Gastrocnemius medialis (tissue), 4 donors: ENCODE data around the gene CES4A. TPM values are rescaled to one million over a fixed set of nuclear protein-coding genes. Genes with fewer than 3 reads are reported as not detected.
A peak's percentile ranks its signal among the peaks of the same experiment; 100 is the strongest.

Source experiments
- ATAC-seq, 2 donors: fragments of 150-250 bp; one replicate each; pipeline ENCODE4 v1.9.1; 2016
- DNase-seq, 2 donors: peaks; one replicate each; pipeline ENCODE4 v3.0.0-alpha.2; 2019
- H3K27ac ChIP-seq, 4 donors: fragments of 200-600 bp; sonication (generic); 1 replicate in 1 of 4; 2 replicates in 3 of 4; pipeline ENCODE4 v1.5.1; 2016 to 2018; ENCODE audit warnings: mild to moderate bottlenecking in 2 of 4, moderate library complexity in 1 of 4
- H3K27me3 ChIP-seq, 3 donors: fragments of 200-600 bp; sonication (generic) in 2 of 3; 1 replicate in 1 of 3; 2 replicates in 2 of 3; pipeline versions ENCODE4 v1.5.1 to v1.6.0; 2016 to 2019; ENCODE audit warnings: mild to moderate bottlenecking in 1 of 3, moderate library complexity in 1 of 3
- H3K36me3 ChIP-seq, 2 donors: fragments of 200-600 bp; sonication (generic) in 1 of 2; one replicate each; pipeline ENCODE4 v1.5.1; 2017 to 2018
- H3K4me1 ChIP-seq, 2 donors: fragments of 200-600 bp; sonication (generic) in 1 of 2; one replicate each; pipeline ENCODE4 v1.5.1; 2016 to 2017; ENCODE audit warnings: mild to moderate bottlenecking in 2 of 2
- H3K4me3 ChIP-seq, 4 donors: fragments of 200-600 bp; sonication (generic) in 3 of 4; 1 replicate in 1 of 4; 2 replicates in 3 of 4; pipeline ENCODE4 v1.5.1; 2016 to 2019; ENCODE audit warnings: mild to moderate bottlenecking in 2 of 4
- H3K9me3 ChIP-seq, 3 donors: fragments of 200-600 bp; sonication (generic) in 2 of 3; 1 replicate in 1 of 3; 2 replicates in 2 of 3; pipeline ENCODE4 v1.5.1; 2016 to 2019
- POLR2A ChIP-seq, 2 donors: fragments of 450-650 bp; IDR thresholded peaks; one replicate each; pipeline ENCODE4 v1.6.1; 2017; ENCODE audit warnings: antibody characterized with exemption in 2 of 2, mild to moderate bottlenecking in 2 of 2, moderate library complexity in 2 of 2
- in situ Hi-C, 4 donors: fragments of 200-750 bp; cut with MboI; loops; one replicate each; pipeline versions ENCODE4 v1.15.0 to v1.8.0; 2017; ENCODE audit warnings: low sequenced_read_pairs in 4 of 4
- intact Hi-C: fragments of 100-400 bp; cut with DNase I; formaldehyde crosslinking; loops from one replicate; pipeline ENCODE4 v1.15.1; 2023; ENCODE audit warnings: low total_unique reads
- total RNA-seq, 4 donors: library from RNA; depleted of rRNA; stranded (reverse); fragments of >200 nt; gene quantifications; one replicate each; pipeline versions ENCODE4 v1.1.0 to v1.2.3, GENCODE V29; 2016
- TF ChIP-seq, protein P1 (sequence below), 5 experiments: fragments of 450-650 bp in 3 of 5; fragments of 200-600 bp in 2 of 5; sonication (generic) in 2 of 5; IDR thresholded peaks in 4 of 5; conservative IDR thresholded peaks in 1 of 5; 1 replicate in 4 of 5; 2 replicates in 1 of 5; pipeline ENCODE4 v1.5.1; 2016 to 2019; ENCODE audit warnings: antibody characterized with exemption in 5 of 5, mild to moderate bottlenecking in 3 of 5, moderate library complexity in 3 of 5

CES4A gene
- total RNA-seq, 4 donors from 2014 or later, result 12.0 to 82.7 (median 17.4) TPM

DNA sequence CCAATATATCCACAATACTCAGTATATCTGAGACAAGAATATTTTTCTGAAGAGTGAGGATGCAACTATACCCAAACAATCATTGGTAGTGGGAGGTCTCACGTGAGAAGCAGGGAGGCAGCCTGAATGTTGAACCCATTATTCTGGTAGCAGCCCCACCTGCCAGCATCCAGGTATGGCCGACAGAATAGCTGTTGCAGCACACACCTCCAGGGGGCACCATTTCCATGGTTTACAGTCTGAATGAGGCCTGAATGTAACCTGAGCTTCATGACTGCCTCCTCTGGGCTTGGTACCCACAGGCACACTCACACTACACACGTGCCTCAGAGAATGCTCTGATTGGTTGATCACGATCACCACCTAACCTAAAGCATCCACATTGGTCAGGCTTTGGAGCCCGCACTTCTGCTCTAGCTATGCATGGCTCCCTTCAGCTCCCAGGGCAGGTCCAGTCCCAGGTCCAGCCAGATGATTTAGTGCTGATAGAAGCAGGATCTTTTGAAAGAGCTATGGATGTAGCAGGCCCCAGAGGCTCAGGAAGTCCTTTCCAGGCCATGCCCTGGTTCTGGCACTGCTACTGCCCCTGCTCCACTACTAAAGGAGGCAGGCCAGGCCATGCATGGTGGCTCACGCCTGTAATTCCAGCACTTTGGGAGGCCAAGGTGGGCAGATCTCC, 29.6 kb downstream of the CES4A start:
- DNase-seq (peak; percentile 52 to 82), ATAC-seq (peak; percentile 79 to 92)
- Histone ChIP-seq H3K9me3 (no peaks in the 10 kb centered on the region), H3K27me3 (no peaks in the 10 kb centered on the region), H3K4me3 (no peak overlapping the region), H3K27ac (no peak overlapping the region), H3K4me1 (peaks cover 5 to 7% of the 10 kb centered on the region in 2 donors), H3K36me3 (no peaks in the 10 kb centered on the region)
- intact Hi-C loops (loop anchor here (2.0 to 5.0 kb wide), 2 partner anchors 84 to 137 kb away; no protein-coding TSS in a partner anchor), in situ Hi-C loops (loop anchor here in 1 of 4 donors (10.0 kb wide), 1 partner anchor 137 kb away; the partner anchor contains the start of genes B3GNT9, FBXL8 and TRADD)
- no peak for TF ChIP-seq POLR2A (IDR thresholded peaks at IDR 0.05)
- TF ChIP-seq, protein P1, sequence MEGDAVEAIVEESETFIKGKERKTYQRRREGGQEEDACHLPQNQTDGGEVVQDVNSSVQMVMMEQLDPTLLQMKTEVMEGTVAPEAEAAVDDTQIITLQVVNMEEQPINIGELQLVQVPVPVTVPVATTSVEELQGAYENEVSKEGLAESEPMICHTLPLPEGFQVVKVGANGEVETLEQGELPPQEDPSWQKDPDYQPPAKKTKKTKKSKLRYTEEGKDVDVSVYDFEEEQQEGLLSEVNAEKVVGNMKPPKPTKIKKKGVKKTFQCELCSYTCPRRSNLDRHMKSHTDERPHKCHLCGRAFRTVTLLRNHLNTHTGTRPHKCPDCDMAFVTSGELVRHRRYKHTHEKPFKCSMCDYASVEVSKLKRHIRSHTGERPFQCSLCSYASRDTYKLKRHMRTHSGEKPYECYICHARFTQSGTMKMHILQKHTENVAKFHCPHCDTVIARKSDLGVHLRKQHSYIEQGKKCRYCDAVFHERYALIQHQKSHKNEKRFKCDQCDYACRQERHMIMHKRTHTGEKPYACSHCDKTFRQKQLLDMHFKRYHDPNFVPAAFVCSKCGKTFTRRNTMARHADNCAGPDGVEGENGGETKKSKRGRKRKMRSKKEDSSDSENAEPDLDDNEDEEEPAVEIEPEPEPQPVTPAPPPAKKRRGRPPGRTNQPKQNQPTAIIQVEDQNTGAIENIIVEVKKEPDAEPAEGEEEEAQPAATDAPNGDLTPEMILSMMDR (IDR thresholded peaks at IDR 0.05 in 4 of 5, conservative IDR thresholded peaks at IDR 0.05 in 1 of 5), result peak; percentile 64 to 85 (median 75)

DNA sequence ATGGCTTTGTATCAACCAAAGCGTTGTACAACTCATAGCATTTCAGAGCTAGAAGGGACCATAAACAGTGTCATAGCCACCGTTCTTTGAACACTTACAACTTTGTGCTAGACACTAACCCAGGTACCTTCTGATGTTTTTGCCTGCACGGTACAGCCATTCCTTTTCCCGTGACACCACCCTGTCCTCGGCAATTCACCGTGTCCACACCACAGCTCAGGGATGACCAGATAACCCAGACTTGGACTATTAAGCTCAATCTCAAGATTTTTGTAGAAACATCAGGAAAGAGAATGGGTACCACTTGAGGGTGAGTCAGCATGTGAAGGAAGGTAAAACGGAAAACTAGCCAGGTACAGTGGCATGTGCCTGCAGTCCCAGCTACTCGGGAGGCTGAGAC, 30.8 kb downstream of the CES4A start:
- in situ Hi-C loops, result loop anchor here in 1 of 4 donors (10.0 kb wide), 1 partner anchor 136 kb away; the partner anchor contains the start of genes B3GNT9, FBXL8 and TRADD
- H3K27me3 ChIP-seq, result no peaks in the 10 kb centered on the region

DNA sequence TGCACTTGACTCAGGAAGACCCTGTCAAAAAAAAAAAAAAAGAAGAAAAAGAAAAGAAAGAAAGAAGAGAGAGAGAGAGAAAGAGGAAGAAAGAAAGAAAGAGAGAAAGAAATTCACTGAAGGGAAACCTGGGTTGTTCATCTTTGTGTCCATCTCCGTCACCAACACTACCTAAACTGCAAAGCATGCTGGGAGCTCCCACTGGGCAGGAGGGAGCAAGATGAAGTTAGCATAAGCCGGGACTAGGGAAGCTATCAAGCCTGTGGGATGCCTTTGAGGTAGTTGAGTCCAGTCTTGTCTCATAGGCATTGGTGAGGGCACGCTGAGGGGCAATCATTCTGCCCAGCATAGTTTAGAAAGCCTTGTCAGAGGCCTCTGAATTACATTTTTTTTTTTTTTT, 32.9 kb downstream of the CES4A start:
- DNase-seq (no peak), ATAC-seq (no peak)
- intact Hi-C loops (no loop called here), in situ Hi-C loops (no loop called here)
- Histone ChIP-seq H3K4me3 (no peak overlapping the region), H3K27ac (no peak overlapping the region), H3K27me3 (no peaks in the 10 kb centered on the region), H3K36me3 (no peaks in the 10 kb centered on the region), H3K9me3 (no peaks in the 10 kb centered on the region), H3K4me1 (no peaks in the 10 kb centered on the region)
- TF ChIP-seq, protein P1 (IDR thresholded peaks at IDR 0.05 in 4 of 5, conservative IDR thresholded peaks at IDR 0.05 in 1 of 5), result no peak
- TF ChIP-seq POLR2A (IDR thresholded peaks at IDR 0.05), result no peak

More for the DNA sequence above, 30.8 kb downstream of the CES4A start:
- H3K4me1 ChIP-seq, result peaks cover 5 to 6% of the 10 kb centered on the region in 2 donors
- H3K4me3 ChIP-seq, result no peak overlapping the region
- TF ChIP-seq, protein P1 (IDR thresholded peaks at IDR 0.05 in 4 of 5, conservative IDR thresholded peaks at IDR 0.05 in 1 of 5), result no peak
- no peak for TF ChIP-seq POLR2A (IDR thresholded peaks at IDR 0.05)
- ATAC-seq (no peak), DNase-seq (no peak)
- intact Hi-C loops, result loop anchor here (2.0 to 5.0 kb wide), 2 partner anchors 83 to 136 kb away; no protein-coding TSS in a partner anchor
- no peaks in the 10 kb centered on the region for H3K9me3 ChIP-seq
- no peaks in the 10 kb centered on the region for H3K36me3 ChIP-seq
- no peak overlapping the region for H3K27ac ChIP-seq

DNA sequence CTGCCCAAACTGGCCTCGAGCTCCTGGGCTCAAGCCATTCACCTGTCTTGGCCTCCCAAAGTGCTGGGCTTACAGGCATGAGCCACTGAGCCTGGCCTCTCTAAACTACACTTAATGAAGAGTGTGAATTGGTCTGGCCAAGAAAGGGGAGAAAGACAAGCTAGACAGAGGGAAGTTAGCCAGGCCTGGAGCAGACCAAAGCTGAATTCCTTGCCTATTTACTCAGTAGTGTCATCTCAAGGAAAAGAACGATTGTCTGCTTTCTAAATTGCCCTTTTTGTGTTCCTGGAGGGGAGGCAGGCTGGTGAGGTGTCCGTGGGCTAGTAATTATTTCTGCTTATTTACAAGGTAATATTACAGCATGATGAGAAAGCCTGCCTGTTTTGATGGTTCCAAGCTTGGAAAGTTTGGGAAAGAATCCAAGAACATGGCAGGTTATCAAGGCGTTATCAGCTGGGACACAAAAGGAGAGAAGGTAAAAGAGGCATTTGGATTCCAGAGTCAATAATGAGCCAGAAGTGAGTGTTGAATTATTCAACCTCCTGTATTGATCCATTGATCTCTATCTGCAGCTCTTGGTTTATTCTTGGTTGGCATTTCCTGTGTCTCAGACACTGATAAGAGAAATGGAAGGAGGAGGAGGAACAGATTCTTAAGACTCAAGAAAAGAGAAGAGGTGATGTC, 34.3 kb downstream of the CES4A start:
- H3K27ac ChIP-seq, result no peak overlapping the region
- H3K27me3 ChIP-seq, result no peaks in the 10 kb centered on the region
- intact Hi-C loops, result no loop called here
- H3K4me1 ChIP-seq, result no peaks in the 10 kb centered on the region
- TF ChIP-seq, protein P1 (IDR thresholded peaks at IDR 0.05 in 4 of 5, conservative IDR thresholded peaks at IDR 0.05 in 1 of 5), result no peak
- DNase-seq (no peak), ATAC-seq (no peak)
- H3K4me3 ChIP-seq, result no peak overlapping the region
- in situ Hi-C loops, result no loop called here
- H3K9me3 ChIP-seq, result no peaks in the 10 kb centered on the region
- no peaks in the 10 kb centered on the region for H3K36me3 ChIP-seq
